NT2/D1 (cell line): ENCODE results near the gene CTNNA3.

Experiments
- DNase-seq: peaks from one replicate; pipeline ENCODE4 v3.0.0-alpha.2; 2011; ENCODE audit warnings: low read depth, low spot score
- H3K27me3 ChIP-seq: 2 replicates; pipeline ENCODE4 v1.6.0; 2011; ENCODE audit warnings: mild to moderate bottlenecking; ENCODE audit not compliant: insufficient read length, insufficient read depth
- H3K36me3 ChIP-seq: 2 replicates; pipeline ENCODE4 v1.6.1; 2011; ENCODE audit warnings: mild to moderate bottlenecking, low read length, mixed read lengths; ENCODE audit not compliant: insufficient read depth, insufficient read length
- H3K4me1 ChIP-seq: 2 replicates; pipeline ENCODE4 v1.5.1; 2011; ENCODE audit not compliant: insufficient read depth, insufficient read length
- H3K4me3 ChIP-seq: 2 replicates; pipeline ENCODE4 v1.5.1; 2011; ENCODE audit warnings: low read depth; ENCODE audit not compliant: insufficient read length
- H3K9ac ChIP-seq: 2 replicates; pipeline ENCODE4 v1.6.0; 2011; ENCODE audit warnings: low read depth; ENCODE audit not compliant: insufficient read length
- H3K9me3 ChIP-seq: 2 replicates; pipeline ENCODE4 v1.5.1; 2011; ENCODE audit warnings: mild to moderate bottlenecking, low read length; ENCODE audit not compliant: insufficient read depth
- SUZ12 ChIP-seq: IDR thresholded peaks from 2 replicates; pipeline ENCODE4 v1.6.1; 2011; ENCODE audit not compliant: insufficient read length, insufficient read depth; ENCODE audit errors: extremely low read depth
- YY1 ChIP-seq: IDR thresholded peaks from 2 replicates; pipeline ENCODE4 v1.6.1; 2011; ENCODE audit not compliant: insufficient read length, insufficient read depth
- ZNF274 ChIP-seq: IDR thresholded peaks from 2 replicates; pipeline ENCODE4 v1.6.1; 2011; ENCODE audit warnings: mild to moderate bottlenecking, low read depth, low read length

The CTNNA3 gene

GRCh38 chr10:67527351-67527750 is 168.6 kb downstream of the CTNNA3 start:
- DNase-seq: no peak
- H3K27me3 ChIP-seq: no peaks in the 10 kb centered on the region
- no peak overlapping the region for H3K4me3 ChIP-seq
- no peaks in the 10 kb centered on the region for H3K36me3 ChIP-seq
- no peaks in the 10 kb centered on the region for H3K9me3 ChIP-seq
- no peaks in the 10 kb centered on the region for H3K4me1 ChIP-seq
- no peak overlapping the region for H3K9ac ChIP-seq
- TF ChIP-seq ZNF274: no peak
- TF ChIP-seq YY1: no peak
- no peak for TF ChIP-seq SUZ12

GRCh38 chr10:67521546-67521945 is 174.4 kb downstream of the CTNNA3 start:
- TF ChIP-seq ZNF274 (no peak), SUZ12 (no peak), YY1 (no peak)
- no peak for DNase-seq
- Histone ChIP-seq H3K9me3 (no peaks in the 10 kb centered on the region), H3K4me3 (no peak overlapping the region), H3K4me1 (no peaks in the 10 kb centered on the region), H3K27me3 (no peaks in the 10 kb centered on the region), H3K9ac (no peak overlapping the region), H3K36me3 (no peaks in the 10 kb centered on the region)

GRCh38 chr10:67520924-67521520 is 175.0 kb downstream of the CTNNA3 start:
- TF ChIP-seq ZNF274 (no peak), YY1 (no peak)

GRCh38 chr10:67519434-67519833 is 176.6 kb downstream of the CTNNA3 start:
- Histone ChIP-seq H3K4me3 (no peak overlapping the region), H3K4me1 (no peaks in the 10 kb centered on the region), H3K27me3 (no peaks in the 10 kb centered on the region), H3K9me3 (no peaks in the 10 kb centered on the region), H3K9ac (no peak overlapping the region), H3K36me3 (no peaks in the 10 kb centered on the region)
- TF ChIP-seq ZNF274: no peak
- TF ChIP-seq YY1: no peak
- no peak for TF ChIP-seq SUZ12
- no peak for DNase-seq

More at GRCh38 chr10:67520924-67521520, 175.0 kb downstream of the CTNNA3 start:
- peak; percentile 40 for DNase-seq
- Histone ChIP-seq H3K36me3 (no peaks in the 10 kb centered on the region), H3K9me3 (no peaks in the 10 kb centered on the region), H3K9ac (no peak overlapping the region), H3K4me1 (no peaks in the 10 kb centered on the region), H3K27me3 (no peaks in the 10 kb centered on the region), H3K4me3 (no peak overlapping the region)

GRCh38 chr10:67518756-67519155 is 177.2 kb downstream of the CTNNA3 start:
- no peaks in the 10 kb centered on the region for H3K36me3 ChIP-seq
- TF ChIP-seq YY1 (no peak), SUZ12 (no peak), ZNF274 (no peak)
- H3K4me3 ChIP-seq: no peak overlapping the region
- H3K9me3 ChIP-seq: no peaks in the 10 kb centered on the region
- H3K9ac ChIP-seq: no peak overlapping the region
- no peaks in the 10 kb centered on the region for H3K27me3 ChIP-seq
- H3K4me1 ChIP-seq: no peaks in the 10 kb centered on the region
- no peak for DNase-seq

GRCh38 chr10:67518043-67518442 is 178.0 kb downstream of the CTNNA3 start:
- DNase-seq: no peak
- H3K27me3 ChIP-seq: no peaks in the 10 kb centered on the region

GRCh38 chr10:67506757-67507091 is 189.3 kb downstream of the CTNNA3 start:
- no peak overlapping the region for H3K9ac ChIP-seq
- no peak for DNase-seq
- no peak for TF ChIP-seq SUZ12
- TF ChIP-seq ZNF274: no peak
- TF ChIP-seq YY1: no peak
- H3K36me3 ChIP-seq: no peaks in the 10 kb centered on the region
- no peaks in the 10 kb centered on the region for H3K4me1 ChIP-seq
- H3K4me3 ChIP-seq: no peak overlapping the region
- no peaks in the 10 kb centered on the region for H3K27me3 ChIP-seq
- H3K9me3 ChIP-seq: no peaks in the 10 kb centered on the region

More at GRCh38 chr10:67518043-67518442, 178.0 kb downstream of the CTNNA3 start:
- Histone ChIP-seq H3K4me3 (no peak overlapping the region), H3K9ac (no peak overlapping the region), H3K4me1 (no peaks in the 10 kb centered on the region), H3K9me3 (no peaks in the 10 kb centered on the region), H3K36me3 (no peaks in the 10 kb centered on the region)
- no peak for TF ChIP-seq ZNF274
- TF ChIP-seq SUZ12: no peak
- no peak for TF ChIP-seq YY1
